ENCODE results near the gene APOA5. TPM values are rescaled to one million over a fixed set of nuclear protein-coding genes. Genes with fewer than 3 reads are reported as not detected.
A peak's percentile ranks its signal among the peaks of the same experiment; 100 is the strongest.
"Not testable (repeated sequence)": the region's sequence is repeated elsewhere in the genome, so short reads cannot be mapped to it uniquely, and the experiment has no call there.

Gene APOA5
- total and polyA plus RNA-seq, 5 experiments from 2014 or later: not detected

DNA sequence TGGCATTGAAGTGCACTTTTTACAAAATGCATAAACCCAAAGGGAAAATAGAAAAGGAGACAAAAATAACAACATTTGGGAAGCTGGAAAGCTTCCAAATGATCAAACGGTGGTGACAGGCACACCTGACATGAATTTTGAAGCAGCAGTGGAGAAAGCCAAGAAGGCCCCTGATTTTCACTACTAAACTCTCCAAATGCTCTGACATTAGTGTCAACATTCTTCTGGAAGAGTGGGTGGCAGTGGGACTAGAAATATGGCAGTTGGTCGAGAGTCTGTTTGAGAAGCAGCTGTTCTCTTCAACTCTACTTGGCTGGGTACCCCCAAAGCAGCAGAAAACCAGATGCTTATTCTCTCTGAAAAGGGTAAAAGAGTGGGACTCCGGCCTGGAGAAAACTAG lies 12.3 kb upstream of the APOA5 start:
- H3K36me3 Mint-ChIP-seq: no peaks in the 10 kb centered on the region
- no peaks in the 10 kb centered on the region for H3K4me1 Mint-ChIP-seq
- DNase-seq (no peak), ATAC-seq (no peak)
- H3K27me3 Mint-ChIP-seq: peaks cover 0 to 7% (median 4%) of the 10 kb centered on the region in 5 donors
- POLR2A ChIA-PET: no interaction called here
- H3K27ac Mint-ChIP-seq: peak overlapping the region in 1 of 10 donors; percentile 31
- no peak overlapping the region for H3K4me3 Mint-ChIP-seq
- H3K9me3 Mint-ChIP-seq: no peaks in the 10 kb centered on the region

DNA sequence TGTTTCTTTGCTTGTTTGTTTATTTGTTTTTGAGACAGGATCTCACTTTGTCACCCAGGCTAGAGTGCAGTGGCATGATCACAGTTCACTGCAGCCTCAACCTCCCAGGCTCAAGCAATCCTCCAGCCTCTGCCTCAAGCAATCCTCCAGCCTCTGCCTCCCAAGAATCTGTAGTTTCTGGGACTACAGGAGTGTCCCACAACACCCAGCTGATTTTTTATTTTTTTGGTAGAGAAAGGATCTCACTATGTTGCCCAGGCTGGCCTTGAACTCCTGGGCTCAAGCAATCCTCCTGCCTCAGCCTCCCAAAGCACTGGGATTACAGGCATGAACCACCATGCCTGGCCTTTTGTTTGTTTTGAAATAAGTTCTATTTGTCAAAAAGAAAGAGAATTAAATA lies 10.0 kb upstream of the APOA5 start:
- ATAC-seq, POLR2A ChIA-PET, H3K27ac Mint-ChIP-seq, H3K36me3 Mint-ChIP-seq, DNase-seq, H3K4me1 Mint-ChIP-seq, H3K9me3 Mint-ChIP-seq, H3K4me3 Mint-ChIP-seq, H3K27me3 Mint-ChIP-seq: not testable (repeated sequence)

DNA sequence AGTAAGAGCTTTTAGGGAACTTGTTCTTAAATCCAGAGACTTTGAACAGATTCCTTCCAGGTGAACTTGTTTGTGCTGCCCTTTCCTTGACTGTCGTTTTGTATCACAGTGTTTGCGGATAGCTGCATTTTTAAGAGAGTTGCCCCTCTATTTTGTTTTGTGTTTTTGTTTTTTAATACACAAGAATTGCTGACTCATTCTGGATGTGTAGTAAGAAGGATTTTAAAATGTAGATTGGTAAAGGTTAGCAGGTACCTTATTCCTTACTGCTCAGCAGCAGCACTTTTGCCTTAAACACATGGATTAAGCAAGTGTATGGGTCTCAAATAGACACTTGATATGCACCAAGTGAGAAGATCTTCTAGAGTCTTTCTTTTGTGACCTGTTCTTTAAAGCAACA lies 8.9 kb upstream of the APOA5 start:
- H3K9me3 Mint-ChIP-seq: no peaks in the 10 kb centered on the region
- ATAC-seq (no peak), DNase-seq (no peak)
- POLR2A ChIA-PET: no interaction called here
- no peaks in the 10 kb centered on the region for H3K4me1 Mint-ChIP-seq
- no peaks in the 10 kb centered on the region for H3K36me3 Mint-ChIP-seq
- no peak overlapping the region for H3K27ac Mint-ChIP-seq
- H3K4me3 Mint-ChIP-seq: no peak overlapping the region
- peaks cover 0 to 8% (median 3%) of the 10 kb centered on the region in 5 donors for H3K27me3 Mint-ChIP-seq

DNA sequence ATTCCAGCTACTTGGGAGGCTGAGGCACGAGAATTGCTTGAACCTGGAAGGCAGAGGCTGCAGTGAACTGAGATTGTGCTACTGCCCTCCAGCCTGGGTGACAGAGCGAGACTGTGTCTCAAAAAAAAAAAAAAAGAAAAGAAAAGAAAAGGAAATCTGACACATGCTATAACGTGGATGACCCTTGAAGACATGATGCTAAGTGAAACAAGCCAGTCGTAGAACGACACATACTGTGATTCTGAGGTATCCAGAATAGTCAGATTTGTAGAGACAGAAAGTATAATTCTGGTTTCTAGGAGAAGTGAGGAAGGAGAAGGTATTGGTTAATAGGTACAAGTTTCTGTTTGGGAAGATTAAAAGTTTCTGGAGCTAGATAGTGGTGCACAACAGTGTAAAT lies 6.7 kb upstream of the APOA5 start:
- Mint-ChIP-seq H3K27me3 (peaks cover 0 to 8% (median 3%) of the 10 kb centered on the region in 5 donors), H3K4me3 (no peak overlapping the region), H3K27ac (no peak overlapping the region), H3K4me1 (no peaks in the 10 kb centered on the region), H3K36me3 (no peaks in the 10 kb centered on the region), H3K9me3 (no peaks in the 10 kb centered on the region)
- ATAC-seq (no peak), DNase-seq (no peak)
- POLR2A ChIA-PET: no interaction called here

DNA sequence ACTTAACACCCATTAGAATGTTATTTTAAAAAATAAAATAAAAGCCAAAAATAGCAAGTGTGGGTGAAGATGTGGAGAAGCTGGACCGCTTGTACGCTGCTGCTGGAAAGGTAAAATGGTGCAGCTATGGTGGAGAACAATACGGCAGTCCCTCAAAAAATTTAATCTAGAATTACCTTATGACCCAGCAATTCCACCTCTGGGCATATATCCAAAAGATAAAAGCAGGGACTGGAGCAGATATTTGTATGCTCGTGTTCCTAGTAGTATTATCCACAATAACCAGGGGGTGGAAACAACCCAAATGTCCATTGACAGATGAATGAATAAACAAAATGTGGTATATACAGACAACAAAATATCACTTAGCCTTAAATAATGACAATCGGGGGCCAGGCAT lies 6.1 kb upstream of the APOA5 start:
- no peak for DNase-seq
- H3K27me3 Mint-ChIP-seq: peaks cover 0 to 8% (median 3%) of the 10 kb centered on the region in 5 donors
- H3K4me3 Mint-ChIP-seq: no peak overlapping the region
- no peaks in the 10 kb centered on the region for H3K9me3 Mint-ChIP-seq
- ATAC-seq: no peak
- H3K36me3 Mint-ChIP-seq: no peaks in the 10 kb centered on the region
- H3K27ac Mint-ChIP-seq: no peak overlapping the region
- H3K4me1 Mint-ChIP-seq: no peaks in the 10 kb centered on the region
- POLR2A ChIA-PET: no interaction called here

DNA sequence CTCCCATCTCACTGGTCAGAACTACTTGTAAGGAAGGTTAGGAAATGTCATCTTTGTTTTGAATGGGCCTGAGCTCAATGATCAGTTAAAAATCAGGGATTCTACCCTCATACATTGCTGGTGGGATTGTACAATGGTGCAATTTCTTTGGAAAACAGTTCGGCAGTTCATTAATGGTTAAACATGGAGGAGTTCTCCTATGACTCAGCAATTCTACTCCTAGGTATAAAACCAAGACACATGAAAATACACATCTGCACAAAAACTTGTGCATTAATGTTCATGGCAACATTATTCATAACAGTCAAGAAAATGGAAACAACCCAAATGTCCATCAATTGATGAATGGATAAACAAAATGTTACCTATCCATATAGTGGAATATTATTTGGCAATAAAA lies 4.9 kb upstream of the APOA5 start:
- DNase-seq (no peak), ATAC-seq (no peak)
- Mint-ChIP-seq H3K9me3 (no peaks in the 10 kb centered on the region), H3K4me3 (no peak overlapping the region), H3K4me1 (peaks cover 0 to 1% (median under 1%) of the 10 kb centered on the region in 4 donors), H3K27me3 (peaks cover 0 to 7% (median 3%) of the 10 kb centered on the region in 5 donors), H3K36me3 (no peaks in the 10 kb centered on the region), H3K27ac (no peak overlapping the region)
- POLR2A ChIA-PET: no interaction called here

DNA sequence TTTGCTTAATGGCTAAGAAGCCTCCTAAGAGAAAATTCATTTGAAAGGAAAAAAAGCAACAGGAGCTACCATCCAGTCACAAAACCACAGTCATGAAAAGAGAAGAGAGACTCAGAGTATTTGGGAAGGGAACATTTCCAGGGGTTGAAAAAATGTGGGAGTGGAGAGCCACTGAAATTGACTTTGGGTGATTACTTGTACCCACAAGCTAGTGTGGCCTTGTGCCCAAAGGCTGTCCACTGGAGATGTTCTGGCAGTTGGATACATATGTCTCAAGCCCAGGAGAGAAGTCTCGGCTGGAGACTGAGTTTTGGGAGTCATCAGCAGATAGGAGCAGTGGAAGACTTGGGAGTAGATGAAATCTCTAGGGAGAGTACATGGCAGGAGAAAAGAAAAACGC lies 3.2 kb upstream of the APOA5 start:
- POLR2A ChIA-PET: no interaction called here
- no peaks in the 10 kb centered on the region for H3K9me3 Mint-ChIP-seq
- no peak overlapping the region for H3K4me3 Mint-ChIP-seq
- H3K27me3 Mint-ChIP-seq: peaks cover 0 to 6% (median 0%) of the 10 kb centered on the region in 5 donors
- H3K4me1 Mint-ChIP-seq: peaks cover 5 to 9% (median 5%) of the 10 kb centered on the region in 4 donors
- H3K27ac Mint-ChIP-seq: peak overlapping the region in 2 of 10 donors; percentile 5 to 70
- no peaks in the 10 kb centered on the region for H3K36me3 Mint-ChIP-seq
- DNase-seq: no peak
- no peak for ATAC-seq

DNA sequence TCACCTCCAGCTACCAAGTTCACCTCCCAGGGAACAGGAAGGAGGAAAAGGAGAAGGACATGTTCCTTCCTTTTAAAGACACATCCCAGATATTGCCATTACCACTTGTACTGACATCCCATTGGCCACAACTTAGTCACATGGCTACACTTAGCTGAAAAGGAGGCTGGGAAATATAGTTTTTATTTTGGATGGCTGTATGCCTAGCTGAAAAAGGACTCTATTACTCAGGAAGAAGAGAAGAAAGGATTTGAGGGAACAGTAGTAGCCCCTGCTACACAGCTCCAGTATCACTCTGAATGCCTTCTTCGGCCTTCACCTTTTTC lies 2.1 kb upstream of the APOA5 start:
- no peaks in the 10 kb centered on the region for H3K36me3 Mint-ChIP-seq
- no peak for DNase-seq
- H3K27me3 Mint-ChIP-seq: peaks cover 0 to 5% (median 0%) of the 10 kb centered on the region in 5 donors
- H3K9me3 Mint-ChIP-seq: no peaks in the 10 kb centered on the region
- H3K27ac Mint-ChIP-seq: no peak overlapping the region
- no peak for ATAC-seq
- POLR2A ChIA-PET: no interaction called here
- peaks cover 6 to 13% (median 7%) of the 10 kb centered on the region in 4 donors for H3K4me1 Mint-ChIP-seq
- H3K4me3 Mint-ChIP-seq: no peak overlapping the region

DNA sequence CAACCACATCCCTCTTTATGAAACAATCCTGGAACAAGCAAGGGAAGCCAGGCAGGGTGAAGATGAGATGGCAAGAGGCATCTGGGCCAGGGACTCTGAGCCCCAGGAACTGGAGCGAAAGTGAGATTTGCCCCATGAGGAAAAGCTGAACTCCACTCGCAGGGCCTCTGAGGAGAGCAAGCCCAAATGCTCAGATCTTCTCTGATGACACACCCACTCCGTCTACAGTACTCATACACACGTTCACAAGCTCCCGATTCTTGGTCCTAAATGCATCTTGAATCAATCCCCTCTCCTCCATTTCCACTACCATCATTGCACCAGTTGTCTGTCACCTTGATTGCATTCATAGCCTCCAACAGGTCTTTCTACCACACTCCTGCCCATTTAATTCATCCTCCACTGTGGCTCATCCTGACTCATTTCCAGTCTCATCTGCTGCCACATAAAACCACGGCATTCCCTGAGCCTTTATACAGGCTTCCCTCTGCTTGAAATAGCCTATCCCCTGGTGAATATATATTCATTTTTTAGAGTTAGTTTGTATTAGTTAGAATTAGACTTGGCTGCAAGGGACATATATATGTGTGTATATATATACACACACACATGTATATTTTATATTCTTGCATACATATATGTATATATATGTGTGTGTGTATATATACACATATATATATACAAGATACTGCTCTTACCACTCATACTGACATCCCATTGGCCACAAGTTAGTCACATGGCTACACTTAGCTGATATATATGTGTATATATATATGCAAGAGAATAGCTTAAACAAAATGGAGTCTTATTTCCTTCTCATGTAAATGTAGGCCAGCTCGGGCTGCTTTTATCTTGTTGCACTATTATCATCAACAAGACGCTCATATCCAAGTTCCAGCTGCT lies 1.4 kb upstream of the APOA5 start:
- DNase-seq: no peak
- Mint-ChIP-seq H3K27ac (peak overlapping the region in 2 of 10 donors; percentile 11 to 49), H3K36me3 (peaks cover 0 to 2% (median 0%) of the 10 kb centered on the region in 3 donors), H3K4me3 (no peak overlapping the region), H3K9me3 (no peaks in the 10 kb centered on the region), H3K4me1 (peaks cover 11 to 19% (median 13%) of the 10 kb centered on the region in 4 donors), H3K27me3 (peaks cover 0 to 5% (median 0%) of the 10 kb centered on the region in 5 donors)
- no peak for ATAC-seq
- POLR2A ChIA-PET: no interaction called here

DNA sequence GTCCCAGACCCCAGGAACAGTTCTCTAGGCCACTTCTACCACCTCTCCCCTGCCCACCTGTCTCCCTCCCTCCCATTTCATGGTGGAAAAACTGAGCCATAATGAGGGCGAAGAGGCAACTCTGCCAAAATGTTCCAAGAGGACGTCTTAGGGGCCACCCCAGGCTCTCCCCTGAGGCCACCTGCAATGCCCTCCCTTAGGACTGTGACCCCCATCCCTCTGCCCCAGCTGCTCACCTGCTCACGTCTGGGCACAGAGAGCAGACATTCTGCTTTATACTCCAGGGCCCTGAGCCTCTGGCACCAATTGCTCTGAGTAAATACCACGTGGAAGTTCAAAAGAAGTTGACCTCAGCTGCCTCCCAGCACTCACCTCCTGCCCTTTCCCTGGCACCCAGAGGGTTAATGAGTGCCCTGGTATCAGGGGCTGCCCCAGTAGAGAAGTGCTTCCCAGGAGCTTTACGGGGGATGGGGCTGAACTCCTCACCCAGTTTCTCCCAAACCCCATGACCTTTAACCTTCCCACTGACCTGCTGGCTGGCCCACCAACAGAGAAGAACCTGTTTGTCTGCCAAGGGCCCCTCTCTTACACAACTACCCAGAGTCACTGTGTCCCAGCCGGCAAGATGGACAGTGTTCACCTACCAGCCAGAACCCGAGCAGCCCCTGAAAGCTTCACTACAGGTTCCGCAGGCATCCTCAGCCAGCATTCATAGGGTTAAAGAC lies 627 bp upstream of the APOA5 start:
- Mint-ChIP-seq H3K4me1 (peaks cover 16 to 24% (median 16%) of the 10 kb centered on the region in 4 donors), H3K27me3 (peaks cover 0 to 5% (median 0%) of the 10 kb centered on the region in 5 donors), H3K4me3 (peak overlapping the region in 1 of 10 donors; percentile 14), H3K36me3 (peaks cover 0 to 2% (median 0%) of the 10 kb centered on the region in 3 donors), H3K27ac (no peak overlapping the region), H3K9me3 (peaks cover 0 to 2% (median 0%) of the 10 kb centered on the region in 9 donors)
- POLR2A ChIA-PET: interaction anchor here (0.6 to 3.5 kb wide), 3 partner anchors 44 to 1723 kb away, joined by 4 to 29 read pairs (median 11); partner anchors contain the start of gene APOA1
- no peak for DNase-seq
- no peak for ATAC-seq

DNA sequence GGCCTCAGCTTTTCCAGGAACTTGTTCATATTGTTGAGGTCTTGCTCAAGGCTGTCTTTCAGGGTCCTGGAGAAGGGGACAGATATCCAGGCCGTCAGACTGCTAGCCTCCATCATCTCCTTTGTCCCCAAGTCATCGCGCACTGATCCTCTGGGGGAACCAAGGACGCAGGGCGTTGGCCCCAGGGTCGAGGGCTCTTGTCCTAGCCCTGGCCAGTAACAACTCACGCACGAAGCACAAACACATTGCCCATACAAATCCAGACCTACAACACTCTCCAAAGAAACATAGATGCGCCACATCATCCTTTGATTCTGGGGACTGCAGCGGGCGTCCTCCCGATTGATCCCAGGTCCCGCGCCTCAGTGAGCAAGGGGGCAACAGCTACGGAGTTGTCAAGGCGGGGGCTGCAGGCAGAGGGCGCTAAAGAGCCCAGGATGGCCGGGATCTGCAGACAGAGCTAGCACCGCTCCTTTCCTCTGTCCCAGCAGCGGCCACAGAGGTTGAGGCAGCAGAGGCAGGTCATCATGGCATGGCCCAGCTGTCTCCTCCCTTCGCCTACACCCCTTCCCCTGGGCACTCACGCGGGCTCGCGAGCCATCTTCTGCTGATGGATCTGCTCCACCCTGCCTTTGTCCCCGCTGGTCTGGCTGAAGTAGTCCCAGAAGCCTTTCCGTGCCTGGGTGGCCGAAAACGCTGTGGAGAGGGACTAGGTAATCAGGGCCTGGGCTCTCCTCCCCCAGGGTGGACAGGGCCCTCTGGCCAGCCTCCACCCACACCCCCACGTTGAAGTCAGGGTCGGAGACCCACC lies 472 bp downstream of the APOA5 start:
- Mint-ChIP-seq H3K27ac (peak overlapping the region in 7 of 10 donors; percentile 52 to 88 (median 77)), H3K36me3 (peaks cover 0 to 11% (median 0%) of the 10 kb centered on the region in 3 donors), H3K27me3 (peaks cover 0 to 5% (median 0%) of the 10 kb centered on the region in 5 donors), H3K4me3 (peak overlapping the region in 9 of 10 donors; percentile 4 to 84 (median 44)), H3K4me1 (peaks cover 20 to 35% (median 27%) of the 10 kb centered on the region in 4 donors), H3K9me3 (peaks cover 0 to 2% (median 0%) of the 10 kb centered on the region in 9 donors)
- ATAC-seq (peak; percentile 54 to 60), DNase-seq (peak; percentile 58 to 85 (median 75))
- POLR2A ChIA-PET: interaction anchor here (0.6 to 3.5 kb wide), 7 partner anchors 18 to 315 kb away, joined by 3 to 29 read pairs (median 7); partner anchors contain the start of genes APOA1, BUD13 and SIK3

All from naive thymus-derived CD8-positive, alpha-beta T cell (primary cell).